CD8-positive, alpha-beta memory T cell (primary cell): ENCODE measurements around the gene SMARCA4. TPM values are rescaled to one million over a fixed set of nuclear protein-coding genes. Genes with fewer than 3 reads are reported as not detected.
A peak's percentile ranks its signal among the peaks of the same experiment; 100 is the strongest.

Source experiments
- CTCF ChIA-PET: fragments of 350-600 bp; sonication (Branson Sonifier 250); formaldehyde crosslinking; loops from one replicate; lab custom pipeline; 2021; ENCODE audit warnings: antibody characterized with exemption; lab: Charles Lee
- POLR2A ChIA-PET: fragments of 350-600 bp; sonication (Branson Sonifier 250); formaldehyde crosslinking; loops from one replicate; lab custom pipeline; 2021; ENCODE audit warnings: antibody characterized with exemption; lab: Charles Lee
- DNase-seq, 5 donors: peaks; one replicate each; pipeline versions ENCODE4 v3.0.0 to v3.0.0-alpha.2; 2020 to 2022; ENCODE audit warnings: mixed read lengths in 1 of 5
- H3K27ac ChIP-seq: one replicate; pipeline ENCODE4 v1.7.0; 2013; ENCODE audit warnings: low read depth, mild to moderate bottlenecking, low read length, moderate library complexity
- H3K27me3 ChIP-seq: 2 replicates; pipeline ENCODE4 v1.7.0; 2013; ENCODE audit warnings: low read length, mild to moderate bottlenecking; ENCODE audit not compliant: insufficient read depth, poor library complexity, severe bottlenecking
- H3K36me3 ChIP-seq: 2 replicates; pipeline ENCODE4 v1.7.0; 2013; ENCODE audit warnings: mild to moderate bottlenecking, low read length, moderate library complexity; ENCODE audit not compliant: insufficient read depth
- H3K4me1 ChIP-seq: 2 replicates; pipeline ENCODE4 v1.7.0; 2013; ENCODE audit warnings: mild to moderate bottlenecking, low read length, moderate library complexity; ENCODE audit not compliant: insufficient read depth
- H3K4me3 ChIP-seq: 2 replicates; pipeline ENCODE4 v1.7.0; 2013; ENCODE audit warnings: mild to moderate bottlenecking, low read length
- H3K9me3 ChIP-seq: 2 replicates; pipeline ENCODE4 v1.7.0; 2013; ENCODE audit warnings: mild to moderate bottlenecking, low read length
- H3K27ac Mint-ChIP-seq, 8 donors: one replicate each; pipeline ENCODE4 v1.8.0; 2020 to 2021; ENCODE audit warnings: mixed read lengths in 8 of 8, mild to moderate bottlenecking in 6 of 8, inconsistent platforms in 3 of 8, moderate library complexity in 3 of 8
- H3K27me3 Mint-ChIP-seq, 2 donors: one replicate each; pipeline ENCODE4 v1.8.0; 2020 to 2021; ENCODE audit warnings: mixed read lengths in 2 of 2, mild to moderate bottlenecking in 1 of 2, moderate library complexity in 1 of 2
- H3K36me3 Mint-ChIP-seq, 3 donors: one replicate each; pipeline ENCODE4 v1.8.0; 2020 to 2021; ENCODE audit warnings: mixed read lengths in 3 of 3, inconsistent platforms in 1 of 3, mild to moderate bottlenecking in 1 of 3
- H3K4me1 Mint-ChIP-seq, 3 donors: one replicate each; pipeline ENCODE4 v1.8.0; 2020 to 2021; ENCODE audit warnings: mixed read lengths in 3 of 3, inconsistent platforms in 1 of 3, mild to moderate bottlenecking in 1 of 3
- H3K4me3 Mint-ChIP-seq, 7 donors: one replicate each; pipeline ENCODE4 v1.8.0; 2020 to 2021; ENCODE audit warnings: mixed read lengths in 7 of 7, mild to moderate bottlenecking in 6 of 7, moderate library complexity in 4 of 7, inconsistent platforms in 2 of 7
- H3K9me3 Mint-ChIP-seq, 5 donors: one replicate each; pipeline ENCODE4 v1.8.0; 2020 to 2022; ENCODE audit warnings: mixed read lengths in 5 of 5, mild to moderate bottlenecking in 3 of 5, moderate library complexity in 2 of 5, inconsistent platforms in 1 of 5
- polyA plus RNA-seq: library from polyadenylated mRNA; unstranded; fragments of 300-500 nt; fragmentation: Illumina TruSeq; gene quantifications from one replicate; pipeline ENCODE4 v1.2.3, GENCODE V29; 2021
- total RNA-seq, 2 experiments: library from RNA; stranded (reverse); gene quantifications; one replicate each; pipeline ENCODE4 v1.2.3, GENCODE V29; 2021

The SMARCA4 gene
- total and polyA plus RNA-seq, 3 experiments from 2014 or later: 38.7 to 123 (median 116) TPM

DNA sequence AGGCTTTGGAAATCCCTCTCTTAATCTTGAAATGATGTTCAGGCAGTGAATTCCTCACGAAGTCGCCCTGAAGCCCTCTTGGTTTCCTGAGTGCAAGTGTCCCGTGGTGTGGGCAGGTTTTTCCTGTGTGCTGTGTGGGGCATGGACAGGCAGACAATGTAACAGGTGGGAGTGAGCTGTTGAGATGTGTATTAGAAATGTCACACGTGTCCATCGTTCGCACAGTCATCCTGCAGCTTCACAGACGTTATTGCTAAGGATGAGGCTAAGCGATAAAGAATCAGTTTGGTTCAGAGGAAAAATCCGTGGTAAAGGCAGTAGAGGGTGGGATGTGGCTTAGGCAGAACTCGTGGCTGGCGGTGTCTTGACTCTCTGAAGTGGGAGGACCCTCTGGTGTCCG is 51.7 kb downstream of the SMARCA4 start:
- Mint-ChIP-seq H3K4me1 (no peaks in the 10 kb centered on the region), H3K27ac (no peak overlapping the region), H3K36me3 (peaks cover 0 to 91% (median 22%) of the 10 kb centered on the region in 3 donors), H3K9me3 (no peaks in the 10 kb centered on the region), H3K4me3 (no peak overlapping the region), H3K27me3 (peaks cover 0 to 1% of the 10 kb centered on the region in 2 donors)
- H3K9me3 ChIP-seq: no peaks in the 10 kb centered on the region
- ChIA-PET CTCF (no interaction called here), POLR2A (no interaction called here)
- DNase-seq: no peak
- H3K36me3 ChIP-seq: peaks cover 50% of the 10 kb centered on the region
- H3K4me1 ChIP-seq: no peaks in the 10 kb centered on the region
- H3K27ac ChIP-seq: no peak overlapping the region
- H3K27me3 ChIP-seq: no peaks in the 10 kb centered on the region
- H3K4me3 ChIP-seq: no peak overlapping the region

DNA sequence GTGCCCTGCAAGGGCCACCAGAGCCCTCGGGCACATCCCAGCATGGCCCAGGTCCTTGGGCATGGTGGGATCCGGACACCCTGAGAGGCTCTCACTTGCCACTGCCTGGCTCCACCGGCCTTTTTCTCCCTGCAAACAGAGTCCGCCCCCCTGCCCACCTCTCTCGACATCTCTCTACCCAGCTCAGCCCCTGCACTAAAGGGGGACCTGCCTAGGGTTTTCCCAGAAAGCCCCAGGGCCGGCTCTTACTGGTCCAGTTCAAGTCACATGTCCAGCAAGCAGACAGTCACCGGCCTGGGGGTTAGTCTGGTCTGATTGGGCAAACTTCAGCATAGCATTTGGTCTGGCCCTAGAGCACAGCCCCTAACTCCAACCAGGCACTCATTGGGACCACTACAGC is 52.9 kb downstream of the SMARCA4 start:
- peaks cover 46% of the 10 kb centered on the region for H3K36me3 ChIP-seq
- no peak overlapping the region for H3K4me3 ChIP-seq
- ChIA-PET POLR2A (no interaction called here), CTCF (no interaction called here)
- H3K27ac ChIP-seq: no peak overlapping the region
- peaks cover 0 to 1% of the 10 kb centered on the region in 2 donors for H3K27me3 Mint-ChIP-seq
- no peaks in the 10 kb centered on the region for H3K9me3 ChIP-seq
- H3K9me3 Mint-ChIP-seq: no peaks in the 10 kb centered on the region
- H3K4me1 Mint-ChIP-seq: no peaks in the 10 kb centered on the region
- no peak for DNase-seq
- H3K4me3 Mint-ChIP-seq: no peak overlapping the region
- peaks cover 2 to 92% (median 22%) of the 10 kb centered on the region in 3 donors for H3K36me3 Mint-ChIP-seq
- no peaks in the 10 kb centered on the region for H3K4me1 ChIP-seq
- H3K27ac Mint-ChIP-seq: no peak overlapping the region
- H3K27me3 ChIP-seq: no peaks in the 10 kb centered on the region

GRCh38 chr19:11014403-11014911 is 53.6 kb downstream of the SMARCA4 start:
- Histone ChIP-seq H3K9me3 (no peaks in the 10 kb centered on the region), H3K4me3 (no peak overlapping the region), H3K27ac (no peak overlapping the region), H3K27me3 (no peaks in the 10 kb centered on the region), H3K4me1 (no peaks in the 10 kb centered on the region), H3K36me3 (peaks cover 49% of the 10 kb centered on the region)
- ChIA-PET CTCF (no interaction called here), POLR2A (no interaction called here)
- Mint-ChIP-seq H3K9me3 (no peaks in the 10 kb centered on the region), H3K27ac (peak overlapping the region in 1 of 8 donors; percentile 70), H3K4me3 (no peak overlapping the region), H3K36me3 (peaks cover 5 to 93% (median 22%) of the 10 kb centered on the region in 3 donors), H3K27me3 (peaks cover 0 to 1% of the 10 kb centered on the region in 2 donors), H3K4me1 (no peaks in the 10 kb centered on the region)
- no peak for DNase-seq

GRCh38 chr19:11016631-11017030 is 55.8 kb downstream of the SMARCA4 start:
- H3K27me3 Mint-ChIP-seq: peaks cover 0 to 1% of the 10 kb centered on the region in 2 donors
- no peak overlapping the region for H3K4me3 Mint-ChIP-seq
- CTCF ChIA-PET: no interaction called here

GRCh38 chr19:11017275-11018035 is 56.6 kb downstream of the SMARCA4 start:
- Mint-ChIP-seq H3K27me3 (peaks cover 0 to 1% of the 10 kb centered on the region in 2 donors), H3K27ac (peak overlapping the region in 2 of 8 donors; percentile 38 to 58)
- POLR2A ChIA-PET: no interaction called here

More at GRCh38 chr19:11016631-11017030, 55.8 kb downstream of the SMARCA4 start:
- Histone ChIP-seq H3K4me3 (no peak overlapping the region), H3K4me1 (no peaks in the 10 kb centered on the region), H3K9me3 (no peaks in the 10 kb centered on the region), H3K27me3 (no peaks in the 10 kb centered on the region), H3K36me3 (peaks cover 43% of the 10 kb centered on the region), H3K27ac (no peak overlapping the region)
- H3K9me3 Mint-ChIP-seq: no peaks in the 10 kb centered on the region
- no peaks in the 10 kb centered on the region for H3K4me1 Mint-ChIP-seq
- peaks cover 5 to 95% (median 26%) of the 10 kb centered on the region in 3 donors for H3K36me3 Mint-ChIP-seq
- peak overlapping the region in 1 of 8 donors; percentile 26 for H3K27ac Mint-ChIP-seq
- POLR2A ChIA-PET: no interaction called here
- no peak for DNase-seq

GRCh38 chr19:11018179-11018578 is 57.3 kb downstream of the SMARCA4 start:
- Histone ChIP-seq H3K4me1 (no peaks in the 10 kb centered on the region), H3K9me3 (no peaks in the 10 kb centered on the region), H3K36me3 (peaks cover 46% of the 10 kb centered on the region), H3K27ac (no peak overlapping the region), H3K4me3 (no peak overlapping the region), H3K27me3 (no peaks in the 10 kb centered on the region)
- Mint-ChIP-seq H3K27ac (no peak overlapping the region), H3K4me1 (no peaks in the 10 kb centered on the region), H3K4me3 (no peak overlapping the region), H3K27me3 (peaks cover 0 to 1% of the 10 kb centered on the region in 2 donors), H3K9me3 (no peaks in the 10 kb centered on the region), H3K36me3 (peaks cover 5 to 93% (median 19%) of the 10 kb centered on the region in 3 donors)
- CTCF ChIA-PET: interaction anchor here (1.4 kb wide), 1 partner anchor 17 kb away, joined by 3 read pairs; no protein-coding TSS in a partner anchor
- POLR2A ChIA-PET: no interaction called here
- no peak for DNase-seq

More at GRCh38 chr19:11017275-11018035, 56.6 kb downstream of the SMARCA4 start:
- H3K36me3 Mint-ChIP-seq: peaks cover 5 to 95% (median 21%) of the 10 kb centered on the region in 3 donors
- H3K9me3 Mint-ChIP-seq: no peaks in the 10 kb centered on the region
- Histone ChIP-seq H3K27ac (no peak overlapping the region), H3K4me3 (no peak overlapping the region), H3K9me3 (no peaks in the 10 kb centered on the region), H3K4me1 (no peaks in the 10 kb centered on the region), H3K27me3 (no peaks in the 10 kb centered on the region), H3K36me3 (peaks cover 49% of the 10 kb centered on the region)
- H3K4me1 Mint-ChIP-seq: no peaks in the 10 kb centered on the region
- no peak for DNase-seq
- no peak overlapping the region for H3K4me3 Mint-ChIP-seq
- CTCF ChIA-PET: interaction anchor here (1.4 kb wide), 1 partner anchor 18 kb away, joined by 3 read pairs; no protein-coding TSS in a partner anchor

GRCh38 chr19:11018763-11019162 is 57.9 kb downstream of the SMARCA4 start:
- Mint-ChIP-seq H3K27ac (no peak overlapping the region), H3K4me3 (no peak overlapping the region), H3K9me3 (no peaks in the 10 kb centered on the region), H3K4me1 (no peaks in the 10 kb centered on the region), H3K27me3 (peaks cover 0 to 1% of the 10 kb centered on the region in 2 donors), H3K36me3 (peaks cover 5 to 92% (median 17%) of the 10 kb centered on the region in 3 donors)
- H3K36me3 ChIP-seq: peaks cover 45% of the 10 kb centered on the region
- H3K4me3 ChIP-seq: no peak overlapping the region
- POLR2A ChIA-PET: no interaction called here
- H3K9me3 ChIP-seq: no peaks in the 10 kb centered on the region
- H3K27me3 ChIP-seq: no peaks in the 10 kb centered on the region
- CTCF ChIA-PET: interaction anchor here (1.4 kb wide), 1 partner anchor 17 kb away, joined by 3 read pairs; no protein-coding TSS in a partner anchor
- H3K27ac ChIP-seq: no peak overlapping the region
- no peak for DNase-seq
- no peaks in the 10 kb centered on the region for H3K4me1 ChIP-seq

GRCh38 chr19:11019262-11019661 is 58.4 kb downstream of the SMARCA4 start:
- Mint-ChIP-seq H3K4me3 (no peak overlapping the region), H3K4me1 (no peaks in the 10 kb centered on the region), H3K27me3 (peaks cover 0 to 1% of the 10 kb centered on the region in 2 donors), H3K9me3 (no peaks in the 10 kb centered on the region), H3K36me3 (peaks cover 5 to 91% (median 17%) of the 10 kb centered on the region in 3 donors), H3K27ac (no peak overlapping the region)
- ChIA-PET POLR2A (no interaction called here), CTCF (interaction anchor here (1.1 kb wide), 1 partner anchor 82 kb away, joined by 3 read pairs; no protein-coding TSS in a partner anchor)
- no peak overlapping the region for H3K4me3 ChIP-seq
- H3K27me3 ChIP-seq: no peaks in the 10 kb centered on the region
- no peaks in the 10 kb centered on the region for H3K9me3 ChIP-seq
- peaks cover 43% of the 10 kb centered on the region for H3K36me3 ChIP-seq
- no peaks in the 10 kb centered on the region for H3K4me1 ChIP-seq
- DNase-seq: no peak
- no peak overlapping the region for H3K27ac ChIP-seq
